CD14-positive monocyte (primary cell): Measurements from ENCODE around the gene UBE4A. TPM values are rescaled to one million over a fixed set of nuclear protein-coding genes. Genes with fewer than 3 reads are reported as not detected.

ENCODE experiments used
- DNase-seq, 3 donors: peaks; one replicate each; pipeline ENCODE4 v3.0.0-alpha.2; 2011 to 2022
- H2AFZ ChIP-seq: 2 replicates; pipeline ENCODE4 v1.6.0; 2012; ENCODE audit warnings: mild to moderate bottlenecking, low read depth, low read length, inconsistent platforms; ENCODE audit not compliant: insufficient read depth, poor library complexity, severe bottlenecking
- H3K27ac ChIP-seq, 2 donors: 1 replicate in 1 of 2; 2 replicates in 1 of 2; pipeline ENCODE4 v1.5.1; 2012 to 2013; ENCODE audit warnings: low read length in 2 of 2, control low read depth in 1 of 2, inconsistent platforms in 1 of 2, low read depth in 1 of 2, mild to moderate bottlenecking in 1 of 2
- H3K27me3 ChIP-seq, 2 donors: one replicate each; pipeline versions ENCODE4 v1.6.0 to v1.6.1; 2011 to 2013; ENCODE audit warnings: low read length in 2 of 2; ENCODE audit not compliant: control insufficient read depth in 2 of 2, insufficient read depth in 2 of 2
- H3K36me3 ChIP-seq, 2 donors: replicated peaks in 1 of 2; 1 replicate in 1 of 2; 2 replicates in 1 of 2; pipeline versions ENCODE4 v1.5.1 to v1.6.1; 2012 to 2013; ENCODE audit warnings: low read length in 2 of 2, control low read depth in 1 of 2, inconsistent platforms in 1 of 2, mild to moderate bottlenecking in 1 of 2; ENCODE audit not compliant: insufficient read depth in 2 of 2, control insufficient read depth in 1 of 2
- H3K4me1 ChIP-seq, 2 donors: 1 replicate in 1 of 2; 2 replicates in 1 of 2; pipeline versions ENCODE4 v1.5.1 to v1.6.1; 2012 to 2013; ENCODE audit warnings: low read length in 2 of 2, control low read depth in 1 of 2, inconsistent platforms in 1 of 2, mild to moderate bottlenecking in 1 of 2, moderate library complexity in 1 of 2; ENCODE audit not compliant: insufficient read depth in 2 of 2, control insufficient read depth in 1 of 2
- H3K4me2 ChIP-seq: replicated peaks from 2 replicates; pipeline ENCODE3; 2012; ENCODE audit warnings: low read length, moderate library complexity, mild to moderate bottlenecking; ENCODE audit not compliant: poor library complexity, severe bottlenecking; ENCODE audit errors: extremely low read depth
- H3K4me3 ChIP-seq, 3 experiments: fragments of 200-600 bp in 1 of 3; sonication (generic) in 1 of 3; replicated peaks in 1 of 3; 1 replicate in 2 of 3; 2 replicates in 1 of 3; pipeline ENCODE4 v1.5.1; 2011 to 2013; ENCODE audit warnings: low read length in 3 of 3, mild to moderate bottlenecking in 3 of 3, control low read depth in 2 of 3, low read depth in 2 of 3, inconsistent platforms in 1 of 3, moderate library complexity in 1 of 3
- H3K79me2 ChIP-seq: 2 replicates; pipeline ENCODE4 v1.6.0; 2012; ENCODE audit warnings: mild to moderate bottlenecking, control low read depth, inconsistent platforms, low read length, moderate library complexity; ENCODE audit not compliant: insufficient read depth
- H3K9ac ChIP-seq: 2 replicates; pipeline ENCODE4 v1.6.0; 2017; ENCODE audit warnings: low read length, mild to moderate bottlenecking; ENCODE audit not compliant: insufficient read depth, poor library complexity, severe bottlenecking
- H3K9me3 ChIP-seq, 2 donors: replicated peaks in 1 of 2; 1 replicate in 1 of 2; 2 replicates in 1 of 2; pipeline versions ENCODE4 v1.5.1 to v1.6.1; 2012 to 2013; ENCODE audit warnings: low read length in 2 of 2, control low read depth in 1 of 2; ENCODE audit not compliant: control insufficient read depth in 1 of 2, insufficient read depth in 1 of 2
- H4K20me1 ChIP-seq: 2 replicates; pipeline ENCODE4 v1.6.0; 2012; ENCODE audit warnings: mild to moderate bottlenecking, low read length, control low read depth, moderate library complexity; ENCODE audit not compliant: insufficient read depth
- H3K27ac Mint-ChIP-seq, 7 donors: one replicate each; pipeline ENCODE4 v1.8.0; 2020; ENCODE audit warnings: mild to moderate bottlenecking in 7 of 7, mixed read lengths in 7 of 7, moderate library complexity in 6 of 7, inconsistent platforms in 2 of 7
- H3K27me3 Mint-ChIP-seq, 3 donors: one replicate each; pipeline ENCODE4 v1.8.0; 2021 to 2022; ENCODE audit warnings: low read depth in 3 of 3, mild to moderate bottlenecking in 3 of 3, mixed read lengths in 3 of 3, moderate library complexity in 3 of 3, inconsistent platforms in 1 of 3
- H3K36me3 Mint-ChIP-seq, 2 donors: one replicate each; pipeline ENCODE4 v1.8.0; 2020; ENCODE audit warnings: mixed read lengths in 2 of 2, inconsistent platforms in 1 of 2, mild to moderate bottlenecking in 1 of 2
- H3K4me1 Mint-ChIP-seq: one replicate; pipeline ENCODE4 v1.8.0; 2020; ENCODE audit warnings: mild to moderate bottlenecking, mixed read lengths
- H3K4me3 Mint-ChIP-seq, 2 donors: one replicate each; pipeline ENCODE4 v1.8.0; 2020; ENCODE audit warnings: mild to moderate bottlenecking in 2 of 2, mixed read lengths in 2 of 2, moderate library complexity in 1 of 2
- H3K9me3 Mint-ChIP-seq, 7 donors: one replicate each; pipeline ENCODE4 v1.8.0; 2020 to 2022; ENCODE audit warnings: mixed read lengths in 7 of 7, mild to moderate bottlenecking in 6 of 7, moderate library complexity in 6 of 7, inconsistent platforms in 2 of 7
- WGBS: methylation state at CpG from one replicate; pipeline ENCODE4 v1.1.5; 2013; ENCODE audit warnings: missing lambda C conversion rate; ENCODE audit not compliant: insufficient coverage; 5-methylcytosine and 5-hydroxymethylcytosine counted together
- intact Hi-C, 2 donors: fragments of 100-400 bp; cut with micrococcal nuclease; formaldehyde crosslinking; loops; one replicate each; pipeline versions ENCODE4 v1.15.0 to v1.15.1; 2023
- polyA plus RNA-seq, 3 donors: library from polyadenylated mRNA; depleted of rRNA in 1 of 3; unstranded in 2 of 3; stranded (reverse) in 1 of 3; fragments of 300-500 nt in 2 of 3; fragments of >200 nt in 1 of 3; fragmentation: Illumina TruSeq in 2 of 3; gene quantifications; 1 replicate in 2 of 3; 2 replicates in 1 of 3; pipeline ENCODE4 v1.2.3, GENCODE V29; 2012 to 2021
- TF ChIP-seq, protein P1 (sequence below): fragments of 200-600 bp; IDR thresholded peaks from one replicate; pipeline ENCODE4 v1.8.0; 2022; ENCODE audit warnings: antibody characterized with exemption, mild to moderate bottlenecking

UBE4A gene
- polyA plus RNA-seq, 3 donors, result 21.6 to 33.9 (median 22.7) TPM

DNA sequence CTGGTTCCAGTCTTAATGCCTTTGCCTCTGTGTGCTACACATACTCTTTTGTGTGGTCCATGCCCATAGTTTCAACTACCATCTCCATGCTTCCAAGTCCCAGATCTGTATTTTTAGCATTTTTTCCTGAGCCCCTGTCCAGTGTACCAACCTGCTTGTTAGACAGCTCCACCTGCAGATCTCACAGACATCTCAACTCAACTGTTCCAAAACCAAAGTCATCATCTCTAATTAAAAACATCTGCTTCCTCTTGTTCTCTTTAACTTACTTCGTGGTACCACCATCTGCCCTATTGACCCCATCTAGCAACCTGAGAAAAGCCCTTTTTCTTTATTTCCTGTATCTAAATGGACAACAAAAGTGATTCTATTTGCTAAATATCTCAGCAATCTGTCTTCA lies 68.3 kb downstream of the UBE4A start:
- intact Hi-C loops, result no loop called here
- Mint-ChIP-seq H3K27me3 (peaks cover 0 to 4% (median 2%) of the 10 kb centered on the region in 3 donors), H3K27ac (no peak overlapping the region), H3K36me3 (no peaks in the 10 kb centered on the region), H3K4me3 (no peak overlapping the region), H3K4me1 (no peaks in the 10 kb centered on the region), H3K9me3 (no peaks in the 10 kb centered on the region)
- TF ChIP-seq, protein P1, sequence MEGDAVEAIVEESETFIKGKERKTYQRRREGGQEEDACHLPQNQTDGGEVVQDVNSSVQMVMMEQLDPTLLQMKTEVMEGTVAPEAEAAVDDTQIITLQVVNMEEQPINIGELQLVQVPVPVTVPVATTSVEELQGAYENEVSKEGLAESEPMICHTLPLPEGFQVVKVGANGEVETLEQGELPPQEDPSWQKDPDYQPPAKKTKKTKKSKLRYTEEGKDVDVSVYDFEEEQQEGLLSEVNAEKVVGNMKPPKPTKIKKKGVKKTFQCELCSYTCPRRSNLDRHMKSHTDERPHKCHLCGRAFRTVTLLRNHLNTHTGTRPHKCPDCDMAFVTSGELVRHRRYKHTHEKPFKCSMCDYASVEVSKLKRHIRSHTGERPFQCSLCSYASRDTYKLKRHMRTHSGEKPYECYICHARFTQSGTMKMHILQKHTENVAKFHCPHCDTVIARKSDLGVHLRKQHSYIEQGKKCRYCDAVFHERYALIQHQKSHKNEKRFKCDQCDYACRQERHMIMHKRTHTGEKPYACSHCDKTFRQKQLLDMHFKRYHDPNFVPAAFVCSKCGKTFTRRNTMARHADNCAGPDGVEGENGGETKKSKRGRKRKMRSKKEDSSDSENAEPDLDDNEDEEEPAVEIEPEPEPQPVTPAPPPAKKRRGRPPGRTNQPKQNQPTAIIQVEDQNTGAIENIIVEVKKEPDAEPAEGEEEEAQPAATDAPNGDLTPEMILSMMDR, result no peak
- no peak overlapping the region for H2AFZ ChIP-seq
- H4K20me1 ChIP-seq, result no peaks in the 10 kb centered on the region
- H3K79me2 ChIP-seq, result no peaks in the 10 kb centered on the region
- H3K9ac ChIP-seq, result no peak overlapping the region
- H3K4me2 ChIP-seq, result no peak overlapping the region
- no peaks in the 10 kb centered on the region for H3K9me3 ChIP-seq
- H3K36me3 ChIP-seq, result no peaks in the 10 kb centered on the region
- H3K27ac ChIP-seq, result no peak overlapping the region
- no peak for DNase-seq
- no peaks in the 10 kb centered on the region for H3K4me1 ChIP-seq
- no peaks in the 10 kb centered on the region for H3K27me3 ChIP-seq
- H3K4me3 ChIP-seq, result no peak overlapping the region
- no CpG with 5 or more reads among the region's 1 CpG for WGBS

DNA sequence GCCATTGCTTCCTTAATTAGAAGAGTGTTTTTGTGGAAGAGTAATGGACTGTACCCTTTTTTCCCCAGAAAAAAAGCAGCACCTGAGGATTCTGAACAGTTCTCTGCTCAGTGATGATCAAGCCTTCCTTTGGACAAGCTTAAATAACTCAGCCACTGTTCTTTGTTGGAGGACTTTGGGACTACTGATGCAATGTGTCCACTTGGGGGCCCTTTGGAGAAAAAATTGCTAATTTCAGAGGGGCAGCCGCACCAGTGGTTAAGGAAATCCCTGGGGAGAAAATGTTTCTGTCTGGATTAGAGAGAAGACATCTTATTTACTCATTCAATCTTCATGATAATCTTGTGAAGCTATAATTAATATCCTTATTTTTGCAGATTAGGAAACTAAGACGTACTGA lies 71.6 kb downstream of the UBE4A start:
- no peaks in the 10 kb centered on the region for H3K79me2 ChIP-seq
- no peak for DNase-seq
- H3K9ac ChIP-seq, result no peak overlapping the region
- H3K4me2 ChIP-seq, result no peak overlapping the region
- Mint-ChIP-seq H3K4me3 (no peak overlapping the region), H3K9me3 (no peaks in the 10 kb centered on the region), H3K4me1 (peaks cover 13% of the 10 kb centered on the region), H3K27ac (no peak overlapping the region), H3K36me3 (no peaks in the 10 kb centered on the region), H3K27me3 (peaks cover 0 to 6% (median 4%) of the 10 kb centered on the region in 3 donors)
- no peak overlapping the region for H3K27ac ChIP-seq
- WGBS, result 100% methylated on average over 1 of the region's 2 CpGs
- intact Hi-C loops, result no loop called here
- peaks cover 13 to 15% of the 10 kb centered on the region in 2 donors for H3K4me1 ChIP-seq
- H3K9me3 ChIP-seq, result no peaks in the 10 kb centered on the region
- TF ChIP-seq, protein P1, result no peak
- no peak overlapping the region for H2AFZ ChIP-seq
- H3K27me3 ChIP-seq, result no peaks in the 10 kb centered on the region
- no peak overlapping the region for H3K4me3 ChIP-seq
- no peaks in the 10 kb centered on the region for H4K20me1 ChIP-seq
- no peaks in the 10 kb centered on the region for H3K36me3 ChIP-seq
